GM23338 (cell line): Measurements from ENCODE around the gene RELN. TPM values are rescaled to one million over a fixed set of nuclear protein-coding genes. Genes with fewer than 3 reads are reported as not detected.

Experiments used
- ATAC-seq: fragments of 200-7000 bp; cut with Tn5 transposase; 3 replicates; pipeline ENCODE4 v1.9.1; 2020
- DNase-seq: peaks from one replicate; pipeline ENCODE4 v3.0.0-alpha.2; 2015; ENCODE audit warnings: low spot score
- H2AFZ ChIP-seq: fragments of 200-600 bp; sonication (generic); 2 replicates; pipeline ENCODE4 v1.8.0; 2016; ENCODE audit warnings: antibody characterized with exemption, mild to moderate bottlenecking, moderate library complexity
- H3F3A ChIP-seq: fragments of 200-600 bp; sonication (generic); replicated peaks from 2 replicates; pipeline ENCODE4 v1.8.0; 2017; ENCODE audit warnings: antibody characterized with exemption, mixed run types, low read depth
- H3K27ac ChIP-seq: fragments of 200-600 bp; sonication (generic); 2 replicates; pipeline ENCODE4 v1.6.1; 2016; ENCODE audit warnings: low read depth
- H3K27me3 ChIP-seq: fragments of 200-600 bp; sonication (generic); 2 replicates; pipeline ENCODE4 v1.8.0; 2016; ENCODE audit warnings: mild to moderate bottlenecking, mixed run types, moderate library complexity; ENCODE audit not compliant: insufficient read depth
- H3K36me3 ChIP-seq: fragments of 200-600 bp; sonication (generic); 2 replicates; pipeline ENCODE4 v1.8.0; 2016; ENCODE audit warnings: mild to moderate bottlenecking; ENCODE audit not compliant: insufficient read depth
- H3K4me1 ChIP-seq: fragments of 200-600 bp; sonication (generic); 2 replicates; pipeline ENCODE4 v1.8.0; 2016; ENCODE audit warnings: mild to moderate bottlenecking, moderate library complexity; ENCODE audit not compliant: insufficient read depth
- H3K4me2 ChIP-seq: fragments of 200-600 bp; sonication (generic); 2 replicates; pipeline ENCODE4 v1.7.1; 2017; ENCODE audit warnings: mixed run types
- H3K4me3 ChIP-seq: fragments of 200-600 bp; sonication (generic); 2 replicates; pipeline ENCODE4 v1.6.1; 2016; ENCODE audit warnings: mixed run types
- H3K79me2 ChIP-seq: fragments of 200-600 bp; sonication (generic); replicated peaks from 2 replicates; pipeline ENCODE4 v1.8.0; 2017; ENCODE audit warnings: mild to moderate bottlenecking; ENCODE audit not compliant: insufficient read depth
- H3K9me2 ChIP-seq: fragments of 200-600 bp; sonication (generic); 2 replicates; pipeline ENCODE4 v1.8.0; 2017; ENCODE audit not compliant: insufficient read depth
- H4K20me1 ChIP-seq: fragments of 200-600 bp; sonication (generic); replicated peaks from 2 replicates; pipeline ENCODE4 v1.8.0; 2017; ENCODE audit warnings: mild to moderate bottlenecking; ENCODE audit not compliant: insufficient read depth
- H3K27ac Mint-ChIP-seq: 2 replicates; pipeline ENCODE4 v1.8.0; 2020; ENCODE audit warnings: inconsistent platforms, mild to moderate bottlenecking, moderate library complexity, mixed read lengths
- H3K27me3 Mint-ChIP-seq: 3 replicates; pipeline ENCODE4 v1.8.0; 2022; ENCODE audit warnings: low read depth, mild to moderate bottlenecking, moderate library complexity, mixed read lengths, inconsistent platforms; ENCODE audit not compliant: insufficient read depth, poor library complexity
- H3K36me3 Mint-ChIP-seq: 3 replicates; pipeline ENCODE4 v1.8.0; 2021; ENCODE audit warnings: low read depth, mild to moderate bottlenecking, inconsistent platforms, moderate library complexity, mixed read lengths
- H3K4me1 Mint-ChIP-seq: 3 replicates; pipeline ENCODE4 v1.8.0; 2020; ENCODE audit warnings: mild to moderate bottlenecking, inconsistent platforms, mixed read lengths
- H3K4me3 Mint-ChIP-seq: 3 replicates; pipeline ENCODE4 v1.8.0; 2021; ENCODE audit warnings: moderate library complexity, mild to moderate bottlenecking, inconsistent platforms, mixed read lengths
- H3K9me3 Mint-ChIP-seq: 3 replicates; pipeline ENCODE4 v1.8.0; 2020; ENCODE audit warnings: moderate library complexity, mild to moderate bottlenecking, inconsistent platforms, mixed read lengths
- CREB1 ChIP-seq: fragments of 250-450 bp; sonication (Bioruptor Pico); IDR thresholded peaks from 2 replicates; pipeline ENCODE4 v1.5.0; 2020; ENCODE audit warnings: low read depth, mild to moderate bottlenecking, moderate library complexity
- CTCF ChIP-seq, 2 experiments: fragments of 200-600 bp in 1 of 2; sonication (generic) in 1 of 2; conservative IDR thresholded peaks; 2 replicates each; pipeline versions ENCODE4 v1.5.1 to v1.6.1; 2016 to 2017; ENCODE audit warnings: antibody characterized with exemption in 2 of 2, low read depth in 2 of 2, mild to moderate bottlenecking in 2 of 2, moderate library complexity in 1 of 2
- ETS1 ChIP-seq: IDR thresholded peaks from 2 replicates; pipeline ENCODE4 v1.6.1; 2016; ENCODE audit warnings: antibody characterized with exemption
- EZH2 ChIP-seq: fragments of 200-600 bp; sonication (generic); IDR thresholded peaks from one replicate; pipeline ENCODE4 v1.8.0; 2017; ENCODE audit warnings: antibody characterized with exemption, mild to moderate bottlenecking, low read depth; ENCODE audit not compliant: unreplicated experiment
- EZH2phosphoT487 ChIP-seq: fragments of 200-600 bp; sonication (generic); IDR thresholded peaks from one replicate; pipeline ENCODE4 v1.8.1; 2018; ENCODE audit warnings: antibody characterized with exemption; ENCODE audit not compliant: unreplicated experiment
- JUNB ChIP-seq: IDR thresholded peaks from one replicate; pipeline ENCODE4 v1.6.1; 2016; ENCODE audit warnings: antibody characterized with exemption; ENCODE audit not compliant: unreplicated experiment
- NANOG ChIP-seq: IDR thresholded peaks from 2 replicates; pipeline ENCODE4 v1.6.1; 2016; ENCODE audit warnings: antibody characterized with exemption, borderline replicate concordance
- POLR2AphosphoS5 ChIP-seq: IDR thresholded peaks from 2 replicates; pipeline ENCODE4 v1.6.1; 2016; ENCODE audit warnings: antibody characterized with exemption, low read depth
- REST ChIP-seq: IDR thresholded peaks from one replicate; pipeline ENCODE4 v1.6.1; 2018; ENCODE audit warnings: antibody characterized with exemption; ENCODE audit not compliant: unreplicated experiment
- STAT1 ChIP-seq: IDR thresholded peaks from one replicate; pipeline ENCODE4 v1.6.1; 2016; ENCODE audit warnings: antibody characterized with exemption; ENCODE audit not compliant: unreplicated experiment
- ZNF114 ChIP-seq: fragments of 250-450 bp; sonication (Bioruptor Pico); IDR thresholded peaks from 2 replicates; pipeline ENCODE4 v1.5.0; 2020; ENCODE audit warnings: mild to moderate bottlenecking, moderate library complexity
- ZNF331 ChIP-seq: fragments of 250-450 bp; sonication (Bioruptor Pico); IDR thresholded peaks from 2 replicates; pipeline ENCODE4 v1.5.0; 2020; ENCODE audit warnings: low read depth, mild to moderate bottlenecking, moderate library complexity
- ZNF462 ChIP-seq: fragments of 250-450 bp; sonication (Bioruptor Pico); IDR thresholded peaks from 2 replicates; pipeline ENCODE4 v1.5.0; 2020; ENCODE audit warnings: mild to moderate bottlenecking, moderate library complexity
- polyA plus RNA-seq: library from polyadenylated mRNA; unstranded; fragments of >200 nt; fragmentation: Nextera tagmentation; extraction: Ambion mirVana; gene quantifications from 2 replicates; pipeline ENCODE4 v1.2.1, GENCODE V29; 2016
- total RNA-seq: library from RNA; depleted of rRNA; stranded (reverse); fragments of >200 nt; shearing (Covaris generic); gene quantifications from 2 replicates; pipeline ENCODE4 v1.2.3, GENCODE V29; 2014

Gene RELN
- total and polyA plus RNA-seq, 2 experiments from 2014 or later: 0.10 to 0.76 TPM

GRCh38 chr7:103952408-103952807 lies 37.0 kb downstream of the RELN start:
- Mint-ChIP-seq H3K4me1 (no peaks in the 10 kb centered on the region), H3K9me3 (no peaks in the 10 kb centered on the region), H3K27ac (no peak overlapping the region), H3K36me3 (no peaks in the 10 kb centered on the region), H3K4me3 (no peak overlapping the region), H3K27me3 (no peaks in the 10 kb centered on the region)
- Histone ChIP-seq H2AFZ (no peak overlapping the region), H3K27ac (no peak overlapping the region), H3K79me2 (no peaks in the 10 kb centered on the region), H3K27me3 (no peaks in the 10 kb centered on the region), H3K36me3 (no peaks in the 10 kb centered on the region), H3K9me2 (no peaks in the 10 kb centered on the region), H3K4me2 (no peak overlapping the region), H3K4me3 (no peak overlapping the region), H3K4me1 (no peaks in the 10 kb centered on the region), H4K20me1 (no peaks in the 10 kb centered on the region), H3F3A (no peaks in the 10 kb centered on the region)
- no peak for ATAC-seq
- no peak for DNase-seq
- TF ChIP-seq ETS1 (no peak), STAT1 (no peak), JUNB (no peak), NANOG (no peak), EZH2phosphoT487 (no peak), EZH2 (no peak), ZNF462 (CRISPR knock-in tag) (no peak), REST (no peak), POLR2AphosphoS5 (no peak), ZNF114 (no peak), CTCF (conservative IDR thresholded peaks at IDR 0.05; ENCODE audit: low read depth in 2 of 2) (no peak), ZNF331 (CRISPR knock-in tag) (no peak), CREB1 (no peak)
